Neutrophil (primary cell): ENCODE measurements around the gene PNMT.

Experiments
- H3K27ac ChIP-seq: fragments of 200-600 bp; sonication (generic); 2 replicates; pipeline ENCODE4 v1.5.1; 2016; ENCODE audit warnings: mild to moderate bottlenecking, moderate library complexity
- H3K27me3 ChIP-seq: fragments of 200-600 bp; sonication (generic); 2 replicates; pipeline ENCODE4 v1.6.0; 2016; ENCODE audit warnings: mild to moderate bottlenecking
- H3K36me3 ChIP-seq: fragments of 200-600 bp; sonication (generic); 2 replicates; pipeline ENCODE4 v1.5.1; 2017
- H3K4me1 ChIP-seq, 2 experiments: fragments of 200-600 bp in 1 of 2; sonication (generic) in 1 of 2; 1 replicate in 1 of 2; 2 replicates in 1 of 2; pipeline versions ENCODE4 v1.5.1 to v1.6.1; 2013 to 2016; ENCODE audit warnings: low read depth in 1 of 2, low read length in 1 of 2, mild to moderate bottlenecking in 1 of 2, moderate library complexity in 1 of 2; ENCODE audit not compliant: control insufficient read depth in 1 of 2, insufficient read depth in 1 of 2
- H3K4me3 ChIP-seq, 2 experiments: fragments of 200-600 bp in 1 of 2; sonication (generic) in 1 of 2; 1 replicate in 1 of 2; 2 replicates in 1 of 2; pipeline ENCODE4 v1.5.1; 2013 to 2016; ENCODE audit warnings: low read depth in 1 of 2, low read length in 1 of 2, mild to moderate bottlenecking in 1 of 2, moderate library complexity in 1 of 2
- H3K9me3 ChIP-seq: fragments of 200-600 bp; sonication (generic); 2 replicates; pipeline ENCODE4 v1.5.1; 2016
- TF ChIP-seq, protein P1 (sequence below): fragments of 200-600 bp; sonication (generic); IDR thresholded peaks from 2 replicates; pipeline ENCODE4 v1.5.1; 2016; ENCODE audit warnings: antibody characterized with exemption

Gene PNMT

DNA sequence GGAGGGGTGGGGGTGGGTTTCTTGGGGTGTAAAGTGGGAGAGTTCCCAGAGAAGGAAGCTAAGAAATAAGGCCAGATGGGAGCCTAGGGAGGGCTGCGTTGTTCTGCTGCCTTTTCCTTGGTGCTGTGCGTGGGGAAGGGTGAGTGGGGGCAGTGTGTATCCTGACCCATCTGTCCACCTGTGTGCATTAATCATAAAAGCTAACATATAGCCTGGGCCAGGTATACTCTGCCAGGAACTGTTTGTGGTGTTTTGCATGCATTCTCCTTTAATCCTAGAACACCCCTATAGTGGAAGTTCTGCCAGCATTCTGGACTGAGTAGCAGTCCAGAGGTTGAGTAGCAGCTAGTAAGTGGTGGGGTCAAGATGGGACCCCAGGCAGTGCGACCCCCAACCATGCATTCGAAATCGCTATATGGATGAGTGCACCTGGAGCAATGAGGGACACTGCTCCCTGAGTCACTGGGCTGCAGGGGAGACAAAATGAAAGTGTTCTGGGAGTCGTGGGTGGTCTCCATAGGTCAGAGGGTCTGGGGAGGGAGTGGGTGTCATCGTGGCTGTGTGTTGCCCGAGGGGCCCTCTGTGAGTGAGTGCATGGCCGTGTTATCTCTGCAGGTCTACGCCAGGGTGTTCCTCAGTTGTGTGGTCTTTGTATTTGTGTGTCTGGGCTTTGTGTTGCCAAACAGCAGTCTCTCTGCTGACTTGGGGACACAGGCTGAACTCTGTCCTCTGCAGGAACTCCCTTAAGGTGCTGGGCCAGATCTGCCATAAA, 32.9 kb downstream of the PNMT start:
- Histone ChIP-seq H3K9me3 (no peaks in the 10 kb centered on the region), H3K4me3 (no peak overlapping the region), H3K27ac (no peak overlapping the region), H3K36me3 (no peaks in the 10 kb centered on the region), H3K27me3 (peaks cover 72% of the 10 kb centered on the region), H3K4me1 (no peaks in the 10 kb centered on the region)
- TF ChIP-seq, protein P1, sequence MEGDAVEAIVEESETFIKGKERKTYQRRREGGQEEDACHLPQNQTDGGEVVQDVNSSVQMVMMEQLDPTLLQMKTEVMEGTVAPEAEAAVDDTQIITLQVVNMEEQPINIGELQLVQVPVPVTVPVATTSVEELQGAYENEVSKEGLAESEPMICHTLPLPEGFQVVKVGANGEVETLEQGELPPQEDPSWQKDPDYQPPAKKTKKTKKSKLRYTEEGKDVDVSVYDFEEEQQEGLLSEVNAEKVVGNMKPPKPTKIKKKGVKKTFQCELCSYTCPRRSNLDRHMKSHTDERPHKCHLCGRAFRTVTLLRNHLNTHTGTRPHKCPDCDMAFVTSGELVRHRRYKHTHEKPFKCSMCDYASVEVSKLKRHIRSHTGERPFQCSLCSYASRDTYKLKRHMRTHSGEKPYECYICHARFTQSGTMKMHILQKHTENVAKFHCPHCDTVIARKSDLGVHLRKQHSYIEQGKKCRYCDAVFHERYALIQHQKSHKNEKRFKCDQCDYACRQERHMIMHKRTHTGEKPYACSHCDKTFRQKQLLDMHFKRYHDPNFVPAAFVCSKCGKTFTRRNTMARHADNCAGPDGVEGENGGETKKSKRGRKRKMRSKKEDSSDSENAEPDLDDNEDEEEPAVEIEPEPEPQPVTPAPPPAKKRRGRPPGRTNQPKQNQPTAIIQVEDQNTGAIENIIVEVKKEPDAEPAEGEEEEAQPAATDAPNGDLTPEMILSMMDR: no peak

DNA sequence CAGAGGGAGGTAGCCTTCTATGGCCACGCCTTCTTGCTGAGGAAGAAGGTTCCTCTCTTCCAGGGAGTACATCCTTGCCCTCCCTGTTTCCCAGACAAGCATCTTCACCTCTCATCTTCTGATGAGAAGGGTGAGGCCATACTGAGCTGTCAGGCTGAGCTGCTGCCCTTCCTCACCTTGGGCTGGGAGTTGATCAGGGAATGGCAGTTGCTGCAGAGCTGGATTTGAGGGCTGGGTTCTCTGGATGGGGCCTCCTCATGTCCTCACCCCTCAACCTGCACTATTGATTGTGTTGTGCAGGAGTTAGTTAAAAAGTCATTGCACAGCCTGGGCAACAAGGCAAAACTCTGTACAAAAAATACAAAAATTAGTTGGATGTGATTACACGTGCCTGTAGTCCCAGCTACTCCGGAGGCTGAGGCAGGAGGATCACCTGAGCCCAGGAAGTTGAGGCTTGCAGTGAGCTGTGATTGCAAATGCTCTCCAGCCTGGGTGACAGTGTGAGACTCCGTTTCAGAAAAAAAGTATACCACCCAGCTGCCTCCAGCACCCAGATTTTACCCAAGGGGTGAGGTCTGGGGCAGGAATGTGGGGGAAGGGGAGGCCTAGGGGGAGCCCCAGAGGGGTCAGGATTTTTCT, 33.6 kb downstream of the PNMT start:
- H3K9me3 ChIP-seq: no peaks in the 10 kb centered on the region
- H3K4me1 ChIP-seq: no peaks in the 10 kb centered on the region
- TF ChIP-seq, protein P1: no peak
- peaks cover 65% of the 10 kb centered on the region for H3K27me3 ChIP-seq
- no peak overlapping the region for H3K27ac ChIP-seq
- no peaks in the 10 kb centered on the region for H3K36me3 ChIP-seq
- no peak overlapping the region for H3K4me3 ChIP-seq

DNA sequence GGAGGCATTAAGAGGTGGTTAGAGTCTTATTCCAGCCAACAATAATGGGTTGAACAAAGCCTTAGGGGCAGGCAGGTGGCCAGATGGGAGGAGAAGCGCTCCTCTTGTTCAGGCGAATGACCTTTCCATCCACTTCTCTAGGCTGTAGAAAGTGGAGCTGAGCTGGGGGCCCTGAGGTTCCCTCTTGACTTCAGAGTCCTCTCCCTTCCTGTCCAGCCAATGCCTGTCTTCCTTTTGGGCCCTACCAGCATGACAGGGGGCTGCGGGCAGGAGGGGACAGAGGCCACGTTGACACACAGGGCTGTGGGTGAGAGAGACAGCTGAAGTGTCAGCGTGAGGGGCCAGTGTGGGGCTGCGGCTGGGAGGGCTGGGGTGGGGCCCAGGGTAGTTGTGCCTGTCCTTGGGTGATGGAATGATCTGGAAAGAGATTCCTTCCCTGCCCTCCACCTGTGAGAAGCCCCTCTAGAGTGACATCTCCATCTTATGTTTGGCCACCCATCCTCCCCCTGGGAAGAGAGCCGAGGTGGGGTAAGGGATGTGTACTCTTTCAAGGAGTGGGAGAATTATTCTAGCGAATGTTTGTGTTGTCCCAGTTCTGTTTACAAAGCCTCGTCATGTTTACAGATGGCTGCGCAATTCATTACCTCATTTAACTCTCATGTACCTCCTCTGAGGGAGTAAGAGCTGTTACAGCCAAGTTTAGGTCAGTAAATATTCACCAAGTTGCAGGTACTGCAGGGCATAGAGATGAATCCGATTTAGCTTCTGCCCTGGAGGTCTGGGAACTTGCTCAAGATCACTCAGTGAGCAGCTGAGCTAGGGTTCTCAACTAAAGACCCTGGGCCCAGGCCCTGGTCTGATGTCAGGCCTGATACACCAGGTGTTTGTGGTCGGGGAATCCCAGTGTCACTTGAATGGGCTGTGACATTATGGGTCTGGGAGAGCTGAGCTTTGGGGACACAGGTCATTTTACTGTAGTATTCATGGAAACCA, 34.9 kb downstream of the PNMT start:
- Histone ChIP-seq H3K27me3 (peaks cover 57% of the 10 kb centered on the region), H3K36me3 (no peaks in the 10 kb centered on the region), H3K9me3 (no peaks in the 10 kb centered on the region), H3K4me1 (no peaks in the 10 kb centered on the region), H3K4me3 (no peak overlapping the region), H3K27ac (no peak overlapping the region)
- TF ChIP-seq, protein P1: no peak

DNA sequence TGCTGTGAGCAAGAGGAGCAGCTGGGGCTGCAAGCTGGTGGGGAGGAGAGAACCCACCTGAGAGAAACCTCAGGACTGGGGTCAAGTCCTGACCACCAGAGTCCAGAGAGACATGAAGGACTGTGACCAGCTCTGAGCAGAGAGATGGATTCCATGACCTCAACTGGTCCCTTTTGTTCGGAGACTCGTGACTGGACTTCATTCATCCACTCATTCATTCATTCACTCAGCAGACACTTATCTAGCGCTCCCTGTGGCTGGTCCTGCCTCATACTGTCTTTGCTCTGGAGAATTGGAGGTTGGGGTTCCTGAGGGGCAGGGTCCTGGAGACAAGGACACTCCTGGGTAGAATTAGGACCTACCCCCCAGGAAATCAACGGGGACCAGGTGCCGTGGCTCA, 35.7 kb downstream of the PNMT start:
- Histone ChIP-seq H3K27ac (no peak overlapping the region), H3K4me3 (no peak overlapping the region), H3K9me3 (no peaks in the 10 kb centered on the region), H3K4me1 (no peaks in the 10 kb centered on the region), H3K27me3 (peaks cover 50% of the 10 kb centered on the region), H3K36me3 (no peaks in the 10 kb centered on the region)
- TF ChIP-seq, protein P1: no peak

DNA sequence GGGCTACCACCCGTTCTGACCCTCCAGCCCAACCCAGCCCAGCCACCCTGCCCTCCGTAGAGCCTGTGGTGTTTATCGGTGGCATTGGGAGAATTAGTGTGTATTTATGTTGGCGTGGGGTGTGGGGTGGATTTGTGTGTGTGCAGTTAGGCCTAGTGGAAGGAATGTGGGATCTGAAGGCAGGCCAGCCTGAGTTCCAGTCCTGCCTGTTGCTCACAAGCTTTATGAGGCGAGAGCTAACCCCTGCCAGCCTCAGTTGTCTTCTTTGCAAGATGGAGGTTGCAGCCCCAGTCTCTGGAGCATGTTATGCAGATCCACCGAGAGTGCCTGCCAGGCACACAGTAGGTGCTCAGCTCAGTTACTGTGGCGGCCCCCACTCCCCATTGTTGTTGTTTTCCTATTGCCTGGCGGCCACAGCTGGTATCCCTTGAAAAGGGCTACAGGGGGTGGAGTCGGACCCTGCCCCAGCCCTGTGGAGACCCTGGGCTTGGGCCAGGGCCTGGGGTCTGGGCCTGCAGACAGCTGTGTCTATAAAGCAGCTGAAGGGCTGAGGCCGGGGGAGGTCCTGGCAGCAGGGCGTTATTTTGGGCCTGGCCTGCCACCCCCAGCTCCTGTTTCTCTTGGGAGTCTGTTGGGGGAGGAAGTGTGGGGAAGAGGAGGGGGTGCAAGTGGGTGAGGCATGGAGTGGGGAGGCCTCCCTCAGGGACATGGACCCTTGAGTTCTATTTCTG, 36.7 kb downstream of the PNMT start:
- TF ChIP-seq, protein P1: no peak
- Histone ChIP-seq H3K9me3 (no peaks in the 10 kb centered on the region), H3K4me1 (no peaks in the 10 kb centered on the region), H3K27me3 (peaks cover 39% of the 10 kb centered on the region), H3K36me3 (no peaks in the 10 kb centered on the region), H3K4me3 (no peak overlapping the region), H3K27ac (no peak overlapping the region)
